ENCODE data around the gene WDR48.

WDR48 gene

DNA sequence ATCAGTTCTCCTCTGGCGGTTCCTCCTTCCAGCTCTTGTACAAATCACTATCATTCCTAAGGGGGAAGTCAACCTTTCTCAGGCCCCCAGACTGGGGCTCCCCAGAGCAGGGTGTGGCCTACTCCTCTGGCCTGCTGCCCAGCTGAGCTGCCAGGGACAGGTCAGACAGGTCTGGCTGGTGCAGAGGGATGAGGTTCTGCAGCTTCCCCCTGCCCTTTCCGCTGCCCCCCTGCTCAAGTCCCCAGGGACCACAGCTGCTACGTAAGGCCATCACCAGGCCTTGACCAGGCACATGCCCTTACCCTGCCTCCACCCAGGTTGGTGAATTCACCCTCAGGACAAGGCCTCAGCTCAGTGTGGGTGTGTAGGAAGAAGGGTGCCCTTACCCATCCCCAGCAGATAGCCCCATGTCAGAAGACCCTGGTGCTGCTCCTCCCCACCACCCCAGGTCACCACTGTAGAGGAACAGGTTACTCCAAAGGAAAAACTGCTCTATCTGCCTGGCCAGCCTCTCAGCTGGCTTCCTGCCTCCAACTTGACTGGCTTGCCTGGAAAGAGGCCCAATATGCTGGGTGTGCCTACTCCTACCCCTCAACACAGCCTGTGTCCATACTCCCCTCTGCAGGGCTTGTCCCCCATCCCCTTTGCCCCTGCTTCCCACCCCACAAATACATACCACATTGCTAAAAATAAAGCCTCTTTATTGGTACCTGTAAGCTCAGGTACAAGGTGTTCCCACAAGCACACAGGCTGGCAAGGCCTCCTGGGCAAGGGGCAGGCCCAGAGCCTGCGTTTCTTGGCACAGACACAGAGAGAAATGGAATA lies 89.6 kb downstream of the WDR48 start:
- DNase-seq = no peak

DNA sequence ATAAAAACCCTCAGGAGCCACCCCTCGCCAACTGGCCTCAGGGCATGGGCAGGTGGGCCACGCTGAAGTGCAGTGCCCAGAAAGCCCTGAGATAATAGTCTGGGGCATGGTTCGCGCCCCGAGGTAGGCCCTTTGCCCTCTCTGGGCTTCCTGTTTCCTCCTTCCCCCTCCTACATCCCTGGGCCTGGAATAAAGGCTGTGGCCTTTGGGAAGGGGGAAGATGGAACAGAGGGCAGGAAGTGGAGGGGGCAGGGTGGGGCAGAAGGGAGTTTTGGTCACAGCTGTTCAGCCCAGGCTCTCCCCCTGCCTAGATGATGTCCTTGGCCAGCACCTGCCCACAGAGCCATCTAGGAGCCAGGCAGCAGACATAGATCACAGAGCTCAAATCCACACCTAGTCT lies 90.3 kb downstream of the WDR48 start:
- no peak for DNase-seq

DNA sequence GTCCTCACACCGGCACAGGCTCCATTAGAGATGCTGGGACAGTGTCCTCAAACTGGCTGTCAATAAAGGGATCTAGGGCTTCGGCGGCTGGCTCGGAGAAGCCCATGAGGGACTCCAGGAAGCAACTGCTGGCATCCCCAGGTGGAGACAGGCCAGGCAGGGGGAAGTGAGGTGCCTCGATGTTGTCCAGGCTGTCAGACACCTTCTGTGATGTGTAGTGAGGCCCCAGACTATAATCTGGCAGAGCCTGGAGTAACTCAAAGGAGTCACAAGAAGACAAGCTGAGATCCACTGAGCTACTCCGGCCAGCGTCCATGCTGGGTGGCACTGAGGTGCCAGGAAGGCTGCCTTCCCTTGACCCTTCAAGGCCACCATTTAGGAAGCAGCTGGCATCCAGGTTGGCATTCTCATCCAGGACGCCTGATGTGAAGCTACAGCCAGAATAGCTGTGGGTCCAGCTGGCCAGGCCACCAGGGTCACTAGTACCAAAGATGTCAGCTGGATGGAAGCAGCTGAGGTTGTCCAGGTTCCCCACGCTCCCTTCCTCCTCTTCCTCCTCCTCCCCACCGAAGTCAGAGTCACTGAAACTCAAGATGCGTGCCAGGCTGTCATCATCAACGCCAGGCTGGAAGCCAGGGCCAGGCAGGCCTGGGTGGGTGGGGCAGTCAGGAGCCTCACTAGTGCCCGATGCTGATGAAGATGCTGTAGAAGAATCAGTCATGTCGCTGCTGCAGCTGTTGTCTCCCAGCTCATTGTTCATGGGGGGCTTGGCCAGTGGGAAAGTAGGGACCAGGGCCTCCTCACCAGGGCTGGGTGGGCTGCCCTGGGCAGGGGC lies 91.5 kb downstream of the WDR48 start:
- no peak for DNase-seq

DNA sequence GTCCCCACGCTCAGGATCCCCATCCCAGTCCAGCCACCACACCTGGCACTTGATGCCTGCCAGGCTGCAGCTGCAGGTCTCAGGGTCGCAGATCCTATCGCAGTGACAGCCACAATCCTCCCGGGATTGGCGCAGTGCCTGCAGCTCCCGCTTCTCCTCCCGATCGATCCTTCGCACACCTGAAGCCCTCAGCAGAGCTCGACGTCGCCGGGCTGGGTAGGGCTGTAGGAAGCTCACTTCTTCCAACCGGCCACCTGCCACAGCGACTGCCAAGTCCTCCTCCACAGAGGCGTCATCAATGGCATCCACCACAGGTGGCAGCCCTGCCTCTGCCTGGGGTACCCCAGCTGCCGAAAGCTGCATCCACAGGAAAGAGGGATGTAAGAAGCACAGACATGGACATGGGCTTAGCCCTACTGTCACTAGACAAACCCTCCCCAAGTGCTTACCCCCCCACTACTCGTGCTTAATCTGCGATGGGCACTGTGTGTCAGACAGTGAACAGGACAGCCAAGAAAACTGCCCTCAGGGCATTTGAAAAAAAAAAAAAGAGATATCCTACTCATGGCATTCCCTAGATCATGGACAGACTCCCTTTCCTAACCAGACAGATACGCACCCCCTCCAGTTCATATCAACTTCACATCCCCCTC lies 92.4 kb downstream of the WDR48 start:
- no peak for DNase-seq

DNA sequence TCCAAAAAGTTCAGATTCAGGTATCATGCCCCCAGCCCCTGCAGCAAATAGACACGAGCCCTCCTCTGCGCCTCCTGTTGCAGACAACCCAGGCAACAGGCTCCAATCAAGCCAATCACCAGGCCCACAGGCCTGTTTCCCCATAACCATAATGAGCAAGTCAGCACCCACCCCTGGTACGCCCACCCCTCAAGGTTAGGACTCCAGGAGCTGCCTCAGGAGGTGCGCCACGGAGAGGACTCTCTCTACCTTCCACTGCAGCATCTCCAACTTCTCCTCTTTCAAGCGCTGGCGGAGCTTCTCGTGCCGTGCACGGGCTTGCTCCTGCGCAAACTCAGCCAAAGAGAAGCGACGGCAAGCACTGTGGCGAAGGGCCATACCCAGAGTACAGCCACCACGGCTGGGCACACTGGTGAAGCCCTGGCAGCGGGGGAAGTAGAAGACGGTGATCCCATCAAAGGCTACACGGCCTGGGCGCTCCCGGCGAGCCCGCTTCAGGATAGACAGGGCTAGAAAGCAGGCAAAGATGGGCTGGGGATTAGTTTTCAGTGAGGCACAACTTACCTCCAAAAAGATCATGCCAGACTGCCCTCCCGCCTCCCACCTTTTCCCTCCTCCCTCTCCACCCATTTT lies 93.0 kb downstream of the WDR48 start:
- DNase-seq = no peak

DNA sequence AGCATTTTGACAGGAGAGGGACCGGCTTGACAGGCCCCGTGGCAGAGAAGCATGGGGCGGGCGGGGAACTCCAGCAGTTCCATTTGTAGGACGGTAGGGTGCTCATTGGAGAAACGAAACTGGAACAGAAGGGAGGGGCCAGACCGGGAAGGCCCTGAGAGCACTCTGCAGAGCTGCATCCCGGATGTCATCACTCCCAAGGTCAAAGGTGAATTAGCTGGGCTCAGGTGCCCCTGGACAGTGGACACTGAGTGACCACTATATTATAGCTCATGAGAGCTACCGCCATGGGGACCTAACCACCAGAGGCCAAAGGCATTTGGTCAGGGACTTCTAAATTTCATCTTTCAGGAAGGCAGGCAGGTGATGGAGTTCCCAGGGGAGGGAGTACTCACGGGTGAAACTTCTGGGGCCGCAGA lies 94.3 kb downstream of the WDR48 start:
- DNase-seq = no peak

Measured in NCI-H1694 treated with DMSO at 0.1 percent for 48 hours (cell line).